ENCODE results near the gene ELP1.
"Not testable (repeated sequence)": the region's sequence is repeated elsewhere in the genome, so short reads cannot be mapped to it uniquely, and the experiment has no call there.

- TF ChIP-seq CTCF (IDR thresholded peaks at IDR 0.05; ENCODE audit: borderline replicate concordance, extremely low read depth, low read length, poor library complexity, severe bottlenecking); EZH2 (IDR thresholded peaks at IDR 0.05; ENCODE audit: borderline replicate concordance, low read depth, low read length, severe bottlenecking): not testable (repeated sequence)
Observed at GRCh38 chr9:108886594-108887271, 47.2 kb downstream of the ELP1 start.

Data from DND-41 (cell line).